WTC11 (cell line): Measurements from ENCODE around the gene YBX3.

Experiments used
- ZNF281 ChIP-seq: sonication (generic); formaldehyde crosslinking; IDR thresholded peaks from 2 replicates; pipeline ENCODE4 v1.8.0; 2023; ENCODE audit warnings: mild to moderate bottlenecking, missing genetic modification reagents
- TF ChIP-seq, protein P1 (sequence below): fragments of 200-600 bp; IDR thresholded peaks from 2 replicates; pipeline ENCODE4 v1.8.0; 2022; ENCODE audit warnings: antibody characterized with exemption

DNA sequence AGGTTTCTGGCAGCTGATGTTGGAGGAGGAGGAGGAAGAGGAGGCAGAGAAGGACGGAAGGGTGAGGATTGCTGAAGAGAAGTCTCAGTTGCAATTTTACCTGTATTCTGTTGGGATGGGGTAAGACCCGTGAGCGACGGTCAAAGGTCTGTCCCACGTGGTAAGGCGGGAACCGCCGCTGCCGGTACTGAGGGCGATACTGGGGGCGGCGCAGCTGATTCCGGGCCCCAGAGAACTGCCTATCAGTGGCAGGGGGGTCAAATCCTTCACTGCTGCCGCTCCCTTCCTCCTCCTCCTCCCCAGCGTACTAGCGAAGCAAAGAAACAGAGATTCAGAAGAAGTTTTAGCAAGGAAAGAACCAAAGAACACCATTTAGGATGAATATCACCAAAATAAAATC, 13.3 kb downstream of the YBX3 start:
- TF ChIP-seq ZNF281, result no peak
- TF ChIP-seq, protein P1, sequence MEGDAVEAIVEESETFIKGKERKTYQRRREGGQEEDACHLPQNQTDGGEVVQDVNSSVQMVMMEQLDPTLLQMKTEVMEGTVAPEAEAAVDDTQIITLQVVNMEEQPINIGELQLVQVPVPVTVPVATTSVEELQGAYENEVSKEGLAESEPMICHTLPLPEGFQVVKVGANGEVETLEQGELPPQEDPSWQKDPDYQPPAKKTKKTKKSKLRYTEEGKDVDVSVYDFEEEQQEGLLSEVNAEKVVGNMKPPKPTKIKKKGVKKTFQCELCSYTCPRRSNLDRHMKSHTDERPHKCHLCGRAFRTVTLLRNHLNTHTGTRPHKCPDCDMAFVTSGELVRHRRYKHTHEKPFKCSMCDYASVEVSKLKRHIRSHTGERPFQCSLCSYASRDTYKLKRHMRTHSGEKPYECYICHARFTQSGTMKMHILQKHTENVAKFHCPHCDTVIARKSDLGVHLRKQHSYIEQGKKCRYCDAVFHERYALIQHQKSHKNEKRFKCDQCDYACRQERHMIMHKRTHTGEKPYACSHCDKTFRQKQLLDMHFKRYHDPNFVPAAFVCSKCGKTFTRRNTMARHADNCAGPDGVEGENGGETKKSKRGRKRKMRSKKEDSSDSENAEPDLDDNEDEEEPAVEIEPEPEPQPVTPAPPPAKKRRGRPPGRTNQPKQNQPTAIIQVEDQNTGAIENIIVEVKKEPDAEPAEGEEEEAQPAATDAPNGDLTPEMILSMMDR, result no peak
